H9 (cell line): ENCODE data around the gene RPS16. TPM values are rescaled to one million over a fixed set of nuclear protein-coding genes. Genes with fewer than 3 reads are reported as not detected.

Experiments
- DNase-seq: peaks from one replicate; pipeline ENCODE4 v3.0.0-alpha.2; 2017
- H2AFZ ChIP-seq: one replicate; pipeline ENCODE4 v1.6.1; 2013; ENCODE audit warnings: mild to moderate bottlenecking, low read length, control low read depth, moderate library complexity
- H2AK5ac ChIP-seq: 2 replicates; pipeline ENCODE4 v1.6.1; 2013; ENCODE audit warnings: low read length, control low read depth, mixed read lengths; ENCODE audit not compliant: insufficient read length
- H2BK120ac ChIP-seq: one replicate; pipeline ENCODE4 v1.6.1; 2013; ENCODE audit warnings: low read depth, mild to moderate bottlenecking, low read length, control low read depth, inconsistent platforms; ENCODE audit not compliant: poor library complexity, severe bottlenecking
- H2BK12ac ChIP-seq: 2 replicates; pipeline ENCODE4 v1.6.1; 2013; ENCODE audit warnings: low read length, control low read depth, mixed read lengths, low read depth; ENCODE audit not compliant: insufficient read length
- H2BK15ac ChIP-seq: 2 replicates; pipeline ENCODE4 v1.6.1; 2013; ENCODE audit warnings: low read depth, low read length, control low read depth
- H2BK20ac ChIP-seq: one replicate; pipeline ENCODE4 v1.6.1; 2013; ENCODE audit warnings: low read depth, mild to moderate bottlenecking, low read length, control low read depth, inconsistent platforms; ENCODE audit not compliant: poor library complexity, severe bottlenecking
- H2BK5ac ChIP-seq: 2 replicates; pipeline ENCODE4 v1.6.1; 2013; ENCODE audit warnings: low read length, control low read depth, mixed read lengths; ENCODE audit not compliant: insufficient read length
- H3K14ac ChIP-seq: 2 replicates; pipeline ENCODE4 v1.6.1; 2013; ENCODE audit warnings: low read length, control low read depth; ENCODE audit not compliant: insufficient read depth
- H3K18ac ChIP-seq: 2 replicates; pipeline ENCODE4 v1.6.1; 2013; ENCODE audit warnings: low read depth, mild to moderate bottlenecking, mixed read lengths, low read length, control low read depth; ENCODE audit not compliant: insufficient read length
- H3K23ac ChIP-seq: 2 replicates; pipeline ENCODE4 v1.6.1; 2013; ENCODE audit warnings: low read length, control low read depth, mixed read lengths, low read depth; ENCODE audit not compliant: insufficient read length
- H3K23me2 ChIP-seq: 2 replicates; pipeline ENCODE4 v1.6.1; 2013; ENCODE audit warnings: low read depth, mild to moderate bottlenecking, mixed read lengths, low read length, control low read depth; ENCODE audit not compliant: insufficient read length, poor library complexity, severe bottlenecking
- H3K27ac ChIP-seq: 2 replicates; pipeline ENCODE4 v1.5.1; 2013; ENCODE audit warnings: low read length, control low read depth, mixed read lengths, low read depth; ENCODE audit not compliant: insufficient read length
- H3K27me3 ChIP-seq: 2 replicates; pipeline ENCODE4 v1.6.1; 2013; ENCODE audit warnings: low read length, control low read depth, inconsistent platforms; ENCODE audit not compliant: insufficient read depth
- H3K4ac ChIP-seq: 2 replicates; pipeline ENCODE4 v1.6.1; 2013; ENCODE audit warnings: low read depth, mild to moderate bottlenecking, control low read depth, inconsistent platforms, low read length, moderate library complexity
- H3K4me1 ChIP-seq: 2 replicates; pipeline ENCODE4 v1.6.1; 2013; ENCODE audit warnings: low read length, control low read depth, inconsistent platforms; ENCODE audit not compliant: insufficient read depth
- H3K4me2 ChIP-seq: 2 replicates; pipeline ENCODE4 v1.6.1; 2013; ENCODE audit warnings: low read length, control low read depth, mixed read lengths; ENCODE audit not compliant: insufficient read length, insufficient read depth
- H3K56ac ChIP-seq: 2 replicates; pipeline ENCODE4 v1.6.1; 2013; ENCODE audit warnings: low read depth, mild to moderate bottlenecking, mixed read lengths, low read length, control low read depth; ENCODE audit not compliant: insufficient read length
- H3K79me1 ChIP-seq: 2 replicates; pipeline ENCODE4 v1.6.1; 2013; ENCODE audit warnings: low read depth, mild to moderate bottlenecking, moderate library complexity, low read length, control low read depth, inconsistent platforms; ENCODE audit not compliant: insufficient read depth, poor library complexity, severe bottlenecking
- H3K79me2 ChIP-seq: 2 replicates; pipeline ENCODE4 v1.6.1; 2013; ENCODE audit warnings: low read length, control low read depth, inconsistent platforms; ENCODE audit not compliant: insufficient read depth
- H3K9ac ChIP-seq: 2 replicates; pipeline ENCODE4 v1.6.1; 2013; ENCODE audit warnings: low read length, control low read depth, mixed read lengths; ENCODE audit not compliant: insufficient read length; ENCODE audit errors: extremely low read depth
- H3K9me3 ChIP-seq: one replicate; pipeline ENCODE4 v1.6.1; 2013; ENCODE audit warnings: low read depth, low read length, inconsistent platforms; ENCODE audit not compliant: control insufficient read depth
- H3T11ph ChIP-seq: one replicate; pipeline ENCODE4 v1.6.1; 2013; ENCODE audit warnings: mild to moderate bottlenecking, low read length, control low read depth, inconsistent platforms
- H4K20me1 ChIP-seq: one replicate; pipeline ENCODE4 v1.6.1; 2013; ENCODE audit not compliant: control insufficient read depth, insufficient read length, insufficient read depth
- H4K5ac ChIP-seq: 2 replicates; pipeline ENCODE4 v1.6.1; 2013; ENCODE audit warnings: low read depth, mild to moderate bottlenecking, mixed read lengths, low read length, control low read depth; ENCODE audit not compliant: insufficient read length
- H4K8ac ChIP-seq: replicated peaks from 2 replicates; pipeline ENCODE4 v1.6.1; 2013; ENCODE audit warnings: low read length, control low read depth, mixed read lengths, low read depth; ENCODE audit not compliant: insufficient read length
- H4K91ac ChIP-seq: 2 replicates; pipeline ENCODE4 v1.6.1; 2013; ENCODE audit warnings: low read depth, mild to moderate bottlenecking, moderate library complexity, mixed read lengths, low read length, control low read depth; ENCODE audit not compliant: insufficient read length
- H3K27ac Mint-ChIP-seq, 3 experiments: 2 replicates in 2 of 3; 3 replicates in 1 of 3; pipeline ENCODE4 v1.8.0; 2020 to 2021; ENCODE audit warnings: mixed read lengths in 3 of 3, mild to moderate bottlenecking in 1 of 3, moderate library complexity in 1 of 3
- H3K27me3 Mint-ChIP-seq: 2 replicates; pipeline ENCODE4 v1.8.0; 2021; ENCODE audit warnings: low read depth, mild to moderate bottlenecking, moderate library complexity, mixed read lengths
- H3K36me3 Mint-ChIP-seq, 3 experiments: 2 replicates in 2 of 3; 3 replicates in 1 of 3; pipeline ENCODE4 v1.8.0; 2020 to 2021; ENCODE audit warnings: low read depth in 3 of 3, mixed read lengths in 3 of 3; ENCODE audit not compliant: insufficient read depth in 1 of 3
- H3K4me1 Mint-ChIP-seq, 2 experiments: 2 replicates each; pipeline ENCODE4 v1.8.0; 2020; ENCODE audit warnings: mixed read lengths in 2 of 2
- H3K4me3 Mint-ChIP-seq, 2 experiments: 2 replicates in 1 of 2; 3 replicates in 1 of 2; pipeline ENCODE4 v1.8.0; 2020 to 2021; ENCODE audit warnings: mild to moderate bottlenecking in 2 of 2, mixed read lengths in 2 of 2, moderate library complexity in 1 of 2
- H3K9me3 Mint-ChIP-seq, 2 experiments: 2 replicates in 1 of 2; 3 replicates in 1 of 2; pipeline ENCODE4 v1.8.0; 2020; ENCODE audit warnings: mild to moderate bottlenecking in 2 of 2, mixed read lengths in 2 of 2, moderate library complexity in 1 of 2
- WGBS: extraction: QIAGEN DNeasy Blood & Tissue Kit; methylation state at CpG from one replicate; pipeline ENCODE4 v1.1.7; 2013; ENCODE audit warnings: missing lambda C conversion rate, low lambda C conversion rate, mixed read lengths; ENCODE audit not compliant: insufficient read length; ENCODE audit errors: extremely low coverage; 5-methylcytosine and 5-hydroxymethylcytosine counted together
- total RNA-seq: library from RNA; stranded (reverse); gene quantifications from 2 replicates; pipeline ENCODE4 v1.2.1, GENCODE V29; 2021
- TF ChIP-seq, protein P1 (sequence below): fragments of 200-600 bp; sonication (generic); conservative IDR thresholded peaks from 3 replicates; pipeline ENCODE4 v1.8.0; 2021; ENCODE audit warnings: antibody characterized with exemption, mild to moderate bottlenecking

Gene RPS16
- total RNA-seq, 1 experiment from 2014 or later = 2,711 TPM

DNA sequence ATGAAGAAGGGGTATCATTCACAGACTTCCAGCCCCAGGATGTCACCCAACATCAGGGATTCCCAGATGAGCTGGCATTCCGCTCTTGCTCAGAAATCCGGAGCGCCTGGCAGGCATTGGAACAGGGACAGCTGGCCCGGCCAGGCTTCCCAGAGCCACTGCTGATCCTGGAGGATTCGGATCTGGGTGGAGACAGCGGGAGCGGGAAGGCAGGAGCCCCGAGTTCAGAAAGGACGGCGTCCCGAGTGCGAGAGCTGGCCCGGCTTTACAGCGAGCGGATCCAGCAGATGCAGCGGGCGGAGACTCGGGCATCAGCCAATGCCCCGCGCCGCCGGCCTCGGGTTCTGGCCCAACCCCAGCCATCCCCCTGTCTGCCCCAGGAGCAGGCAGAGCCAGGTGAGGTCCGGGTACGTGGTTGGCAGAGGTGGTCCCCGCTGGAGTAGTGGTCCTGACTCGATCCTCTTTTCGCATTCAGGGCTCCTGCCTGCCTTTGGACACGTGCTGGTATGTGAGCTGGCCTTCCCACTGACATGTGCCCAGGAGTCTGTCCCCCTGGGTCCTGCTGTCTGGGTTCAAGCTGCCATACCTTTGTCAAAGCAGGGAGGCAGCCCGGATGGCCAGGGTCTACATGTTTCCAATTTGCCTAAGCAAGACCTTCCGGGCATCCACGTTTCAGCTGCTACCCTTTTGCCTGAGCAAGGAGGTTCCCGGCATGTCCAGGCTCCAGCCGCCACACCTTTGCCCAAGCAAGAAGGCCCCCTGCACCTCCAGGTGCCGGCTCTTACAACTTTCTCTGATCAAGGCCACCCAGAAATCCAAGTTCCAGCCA is 12.3 kb downstream of the RPS16 start:
- no peak overlapping the region for H3K27ac Mint-ChIP-seq
- Histone ChIP-seq H4K8ac (no peak overlapping the region), H3K4me2 (no peak overlapping the region), H3K23me2 (no peaks in the 10 kb centered on the region), H2BK5ac (no peak overlapping the region), H4K5ac (no peak overlapping the region), H3K27me3 (no peaks in the 10 kb centered on the region), H3K9ac (no peak overlapping the region), H3K4ac (no peak overlapping the region), H2BK15ac (no peak overlapping the region; the same call in 1 of the 2 replicates), H3K56ac (no peak overlapping the region), H3K4me1 (0 out of 2 replicates have a peak, but pooled peaks cover 3% of the 10 kb centered on the region), H4K91ac (no peak overlapping the region), H3K23ac (no peak overlapping the region), H3K79me2 (no peaks in the 10 kb centered on the region), H4K20me1 (no peaks in the 10 kb centered on the region), H2BK12ac (no peak overlapping the region), H3K9me3 (no peaks in the 10 kb centered on the region), H2BK20ac (no peak overlapping the region), H3K18ac (no peak overlapping the region), H2BK120ac (no peak overlapping the region), H3T11ph (no peak overlapping the region), H3K14ac (no peak overlapping the region), H3K79me1 (no peaks in the 10 kb centered on the region), H3K27ac (no peak overlapping the region), H2AK5ac (no peak overlapping the region), H2AFZ (no peak overlapping the region)
- H3K9me3 Mint-ChIP-seq = no peaks in the 10 kb centered on the region
- no peaks in the 10 kb centered on the region for H3K27me3 Mint-ChIP-seq
- TF ChIP-seq, protein P1, sequence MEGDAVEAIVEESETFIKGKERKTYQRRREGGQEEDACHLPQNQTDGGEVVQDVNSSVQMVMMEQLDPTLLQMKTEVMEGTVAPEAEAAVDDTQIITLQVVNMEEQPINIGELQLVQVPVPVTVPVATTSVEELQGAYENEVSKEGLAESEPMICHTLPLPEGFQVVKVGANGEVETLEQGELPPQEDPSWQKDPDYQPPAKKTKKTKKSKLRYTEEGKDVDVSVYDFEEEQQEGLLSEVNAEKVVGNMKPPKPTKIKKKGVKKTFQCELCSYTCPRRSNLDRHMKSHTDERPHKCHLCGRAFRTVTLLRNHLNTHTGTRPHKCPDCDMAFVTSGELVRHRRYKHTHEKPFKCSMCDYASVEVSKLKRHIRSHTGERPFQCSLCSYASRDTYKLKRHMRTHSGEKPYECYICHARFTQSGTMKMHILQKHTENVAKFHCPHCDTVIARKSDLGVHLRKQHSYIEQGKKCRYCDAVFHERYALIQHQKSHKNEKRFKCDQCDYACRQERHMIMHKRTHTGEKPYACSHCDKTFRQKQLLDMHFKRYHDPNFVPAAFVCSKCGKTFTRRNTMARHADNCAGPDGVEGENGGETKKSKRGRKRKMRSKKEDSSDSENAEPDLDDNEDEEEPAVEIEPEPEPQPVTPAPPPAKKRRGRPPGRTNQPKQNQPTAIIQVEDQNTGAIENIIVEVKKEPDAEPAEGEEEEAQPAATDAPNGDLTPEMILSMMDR = no peak
- peaks cover 19 to 20% of the 10 kb centered on the region in 2 experiments for H3K4me1 Mint-ChIP-seq
- peaks cover 30 to 72% (median 60%) of the 10 kb centered on the region in 3 experiments for H3K36me3 Mint-ChIP-seq
- no CpG with 5 or more reads among the region's 35 CpGs for WGBS
- no peak for DNase-seq
- H3K4me3 Mint-ChIP-seq = no peak overlapping the region
